GM12874 (cell line): ENCODE results near the gene EYA4.

Experiments used
- CTCF ChIP-seq: IDR thresholded peaks from 2 replicates; pipeline ENCODE4 v1.5.1; 2011; ENCODE audit warnings: low read depth, mild to moderate bottlenecking, control low read depth, low read length, moderate library complexity; ENCODE audit not compliant: insufficient read depth

Gene EYA4

GRCh38 chr6:133251688-133252087 is 10.5 kb downstream of the EYA4 start:
- no peak for TF ChIP-seq CTCF

GRCh38 chr6:133254552-133255228 is 13.5 kb downstream of the EYA4 start:
- no peak for TF ChIP-seq CTCF

- no peak for TF ChIP-seq CTCF
These were observed 16.5 kb downstream of the EYA4 start for GRCh38 chr6:133257545-133258105.

GRCh38 chr6:133259561-133259960 is 18.4 kb downstream of the EYA4 start:
- TF ChIP-seq CTCF = no peak

GRCh38 chr6:133262804-133263203 is 21.6 kb downstream of the EYA4 start:
- TF ChIP-seq CTCF = no peak

- no peak for TF ChIP-seq CTCF
These were observed 23.9 kb downstream of the EYA4 start for GRCh38 chr6:133265066-133265465.

GRCh38 chr6:133266186-133266585 is 25.0 kb downstream of the EYA4 start:
- TF ChIP-seq CTCF = no peak
